Anterior cingulate cortex (tissue), 58 donors: Measurements from ENCODE around the gene PNKP.

Experiments used
- DNase-seq, 58 donors: peaks; one replicate each; lab custom pipeline; 2025; lab: John Stamatoyannopoulos, UW

PNKP gene

DNA sequence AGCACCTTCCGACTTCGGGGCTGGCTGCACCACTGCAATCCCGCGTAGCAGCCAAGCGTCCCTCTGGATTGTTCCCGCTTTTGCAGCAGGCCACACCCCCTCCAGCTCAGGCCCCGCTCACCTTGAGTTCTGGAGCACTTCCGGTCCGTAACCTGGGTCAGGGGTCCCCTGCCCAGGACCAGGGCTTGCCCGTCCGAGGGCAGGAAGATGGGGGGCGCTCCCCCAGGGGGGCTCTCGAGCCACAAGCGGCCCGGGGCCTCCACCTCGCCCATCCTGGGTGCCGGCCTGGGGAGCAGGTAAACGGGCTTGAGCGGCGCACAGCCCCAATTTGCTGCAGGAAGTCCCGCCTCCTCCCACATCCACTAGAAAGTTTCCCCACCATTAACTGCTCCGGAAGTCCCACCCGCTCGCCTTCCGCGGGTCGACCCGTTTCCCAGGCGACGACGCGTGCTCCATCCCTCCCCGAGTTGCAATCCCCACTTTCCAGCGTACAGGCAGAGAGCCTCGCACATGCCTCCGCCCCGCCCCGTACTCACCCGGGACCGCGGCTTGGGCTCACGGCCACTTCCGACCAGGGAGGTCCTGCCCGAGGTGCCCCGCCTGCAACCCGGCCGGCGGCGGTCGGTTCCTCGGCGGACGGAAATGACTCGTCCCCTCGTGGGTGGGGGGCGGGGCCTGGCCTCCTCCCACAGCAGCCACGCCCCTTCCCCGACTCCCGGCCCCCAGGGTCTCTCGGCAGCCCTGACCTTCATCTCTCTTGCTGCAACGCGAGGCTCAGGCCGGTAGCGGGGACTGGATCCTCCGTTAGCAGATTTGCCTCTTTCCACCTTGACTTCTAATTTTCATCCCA lies at the start of gene PNKP:
Gene PNKP (minus strand): TSS at position 644 of the 850 bp plus-strand sequence. CDS start 372 bp downstream, at position 272.
- peak; percentile 33 to 99 (median 93) for DNase-seq

GRCh38 chr19:49915271-49915670 lies 47.9 kb upstream of the PNKP start:
- no peak for DNase-seq

- no peak for DNase-seq
Measured at GRCh38 chr19:49913720-49914119, 46.3 kb upstream of the PNKP start.

GRCh38 chr19:49912965-49913685 lies 45.7 kb upstream of the PNKP start:
- DNase-seq = peak in 36 of 58 donors; percentile 6 to 83 (median 35)

DNA sequence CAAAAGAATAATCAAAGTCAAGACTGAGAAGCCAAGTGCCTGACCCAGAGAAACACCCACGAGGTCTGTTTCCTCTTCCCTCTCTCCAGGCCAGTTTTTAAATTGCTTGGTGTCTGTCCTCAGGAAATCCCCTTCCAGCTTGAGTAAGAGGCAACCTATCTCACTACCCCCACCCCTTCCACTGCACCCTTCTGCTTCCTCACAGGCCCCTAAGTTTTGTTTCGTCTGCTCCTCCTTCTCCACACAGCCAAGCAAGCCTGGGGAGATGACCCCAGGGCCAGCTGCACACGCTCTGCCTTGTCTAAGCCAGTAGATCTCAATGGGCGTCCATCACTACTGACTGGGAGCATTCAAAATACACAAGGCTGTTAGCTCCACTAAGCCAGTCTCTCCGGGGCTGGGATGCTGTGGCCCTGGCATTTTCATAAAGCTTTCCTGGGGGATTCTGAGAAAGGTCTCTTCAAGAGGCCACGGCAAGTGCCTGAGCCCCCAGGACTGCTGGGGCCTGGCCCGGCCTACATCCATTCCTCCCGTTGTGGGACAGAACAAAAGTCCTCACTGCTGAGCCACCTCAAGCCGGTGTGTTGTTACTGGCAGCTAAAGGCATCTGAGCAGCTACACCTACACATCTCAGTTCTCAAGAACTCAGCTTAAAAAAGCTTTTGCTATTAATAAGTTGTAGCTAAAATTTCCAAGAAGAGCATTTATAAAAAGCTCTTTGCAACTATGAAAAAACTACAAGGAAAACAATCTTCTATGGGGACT lies 44.2 kb upstream of the PNKP start:
- peak in 11 of 58 donors; percentile 7 to 38 (median 18) for DNase-seq

GRCh38 chr19:49910179-49910578 lies 42.8 kb upstream of the PNKP start:
- no peak for DNase-seq

- no peak for DNase-seq
Measured at GRCh38 chr19:49908480-49909420, 41.4 kb upstream of the PNKP start.

- no peak for DNase-seq
Measured at GRCh38 chr19:49907745-49908446, 40.5 kb upstream of the PNKP start.

GRCh38 chr19:49906879-49907564 lies 39.6 kb upstream of the PNKP start:
- DNase-seq = peak in 21 of 58 donors; percentile 9 to 67 (median 31)

GRCh38 chr19:49904136-49904535 lies 36.8 kb upstream of the PNKP start:
- DNase-seq = no peak

DNA sequence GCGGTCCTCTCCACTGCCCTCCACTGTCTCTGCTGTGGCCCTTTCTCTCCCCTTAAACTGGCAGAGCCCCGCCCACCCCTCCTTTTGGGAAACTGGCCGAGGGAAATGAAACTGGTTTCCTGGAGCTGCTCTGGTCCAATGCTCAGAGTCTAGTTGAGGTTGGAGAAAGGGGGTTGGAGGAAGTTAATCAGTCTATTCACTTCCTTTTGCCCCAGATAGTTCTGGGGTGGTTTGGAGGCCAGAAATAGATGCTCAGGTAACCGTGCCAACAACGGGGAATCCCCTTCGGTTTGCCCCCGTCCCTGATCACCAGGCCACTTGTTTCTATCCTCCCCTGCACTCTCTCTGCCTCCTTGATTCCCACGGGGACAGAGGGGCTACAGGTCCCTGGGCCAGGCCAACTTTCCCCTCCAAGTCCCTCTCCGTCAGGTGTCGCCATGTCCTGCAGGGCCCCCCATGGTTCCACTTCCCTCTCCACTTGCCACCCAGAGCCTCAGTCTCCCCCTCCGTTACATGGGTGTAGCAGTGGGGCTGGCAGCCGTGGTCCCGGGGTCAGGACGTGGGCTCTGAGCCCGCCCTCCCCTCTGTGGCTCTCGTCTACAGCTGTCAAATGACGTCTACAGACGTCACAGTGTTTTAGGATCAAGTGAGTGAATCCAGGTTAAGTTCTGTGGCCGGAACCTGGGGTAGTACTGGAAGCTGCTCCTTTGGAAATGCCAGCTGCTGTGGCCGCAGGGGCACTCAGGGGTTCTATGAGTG lies 29.7 kb upstream of the PNKP start, which contains the start of gene IL4I1:
Gene IL4I1 (minus strand): TSS at position 25 of the 759 bp plus-strand sequence. CDS start 727 bp downstream, outside the sequence.
- peak in 7 of 58 donors; percentile 8 to 40 (median 11) for DNase-seq

DNA sequence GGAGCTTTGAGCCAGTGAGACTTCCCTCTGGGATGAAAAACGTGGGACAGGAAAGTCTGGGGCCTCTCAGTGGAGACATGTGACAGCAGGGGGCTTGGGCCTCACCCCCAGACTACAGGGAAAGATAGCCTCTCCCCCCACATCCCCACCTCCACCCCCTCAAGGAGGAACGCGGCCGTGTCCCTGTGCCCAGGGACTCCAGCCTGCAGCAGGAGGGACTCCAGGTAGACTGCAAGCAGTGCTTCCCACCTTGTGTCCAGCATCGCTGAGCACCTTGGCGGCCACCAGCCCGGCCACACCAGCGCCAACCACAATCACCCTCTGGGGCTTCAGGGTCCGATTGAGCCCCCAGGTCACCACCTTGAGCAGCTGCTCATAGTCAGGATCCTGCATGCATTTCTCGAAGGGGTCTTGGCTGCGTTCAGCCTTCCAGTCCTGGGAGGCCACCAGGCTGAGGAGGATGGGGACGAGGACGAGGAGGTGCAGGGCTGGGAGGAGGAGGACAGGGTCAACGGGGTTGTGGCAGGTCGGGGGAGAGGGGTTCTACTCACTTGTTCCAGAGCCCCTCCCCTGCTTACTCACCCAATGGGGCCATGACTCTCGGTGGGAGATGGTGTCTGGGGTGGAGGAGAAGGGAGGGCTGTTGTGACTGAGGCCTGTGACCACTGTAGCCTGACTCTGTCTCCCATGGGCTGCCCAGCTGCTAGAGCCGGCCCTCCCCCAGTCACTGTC lies 28.4 kb upstream of the PNKP start:
- DNase-seq = peak in 1 of 58 donors; percentile 2

DNA sequence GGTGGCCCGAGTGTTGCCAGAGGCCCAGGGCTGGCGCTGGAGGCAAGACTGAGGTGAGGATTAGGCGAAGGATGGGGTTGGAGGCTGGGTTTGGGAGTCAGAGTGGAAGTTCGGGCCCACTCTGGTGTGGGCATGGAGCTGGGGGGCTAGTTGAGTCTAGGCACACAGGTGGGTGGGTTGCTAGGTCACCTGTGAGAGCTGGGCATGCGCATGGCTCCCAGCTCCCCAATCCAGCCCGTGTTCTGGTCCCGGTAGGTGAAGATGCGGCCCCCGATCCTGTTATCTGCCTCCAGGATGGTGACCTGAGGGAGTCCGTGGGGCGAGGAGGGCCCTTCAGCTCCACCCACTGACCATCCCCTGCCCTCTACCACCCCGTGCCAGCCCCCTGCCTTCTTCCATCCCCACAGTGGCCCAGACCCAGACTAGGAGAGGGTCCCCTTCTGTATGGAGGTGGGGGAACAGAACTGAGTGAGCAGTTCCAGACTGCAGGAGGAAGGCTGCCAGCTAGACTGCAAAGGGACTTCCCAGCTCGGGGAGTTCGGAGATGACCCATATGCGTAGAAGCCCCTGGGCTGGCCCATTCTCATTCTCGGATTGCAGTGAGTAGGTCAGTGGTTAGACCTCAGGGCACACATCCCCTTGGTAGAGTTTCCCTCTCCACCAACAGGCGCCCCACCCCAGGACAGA lies 27.6 kb upstream of the PNKP start:
- no peak for DNase-seq

DNA sequence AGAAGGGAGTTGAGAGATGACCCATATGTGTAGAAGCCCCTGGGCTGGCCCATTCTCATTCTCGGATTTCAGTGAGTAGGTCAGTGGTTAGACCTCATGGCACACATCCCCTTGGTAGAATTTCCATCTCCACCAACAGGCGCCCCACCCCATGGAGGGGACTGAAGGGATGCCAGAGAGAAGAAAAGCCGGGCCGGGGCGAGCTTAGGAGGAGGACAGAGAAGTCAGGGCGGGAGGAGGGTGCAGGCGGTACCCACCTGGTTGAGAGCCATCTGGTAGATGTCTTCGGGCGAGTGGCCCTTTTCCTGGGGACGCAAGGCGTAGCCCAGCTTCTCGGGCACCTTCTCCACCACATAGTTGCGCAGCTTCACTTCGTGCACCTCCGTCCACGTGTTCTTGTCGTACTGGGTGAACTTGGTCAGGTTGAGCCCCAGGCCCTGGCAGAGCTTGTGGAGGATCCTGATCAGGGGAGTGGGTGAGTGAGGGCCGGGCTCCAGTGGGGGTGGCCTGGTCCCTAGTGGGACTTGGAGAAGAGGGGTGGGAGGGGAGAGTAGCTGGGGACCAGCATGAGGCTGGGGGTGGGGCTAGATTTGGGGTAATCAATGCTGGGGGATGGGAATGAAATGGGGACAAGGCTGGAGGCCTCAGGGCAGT lies 26.8 kb upstream of the PNKP start:
- no peak for DNase-seq

DNA sequence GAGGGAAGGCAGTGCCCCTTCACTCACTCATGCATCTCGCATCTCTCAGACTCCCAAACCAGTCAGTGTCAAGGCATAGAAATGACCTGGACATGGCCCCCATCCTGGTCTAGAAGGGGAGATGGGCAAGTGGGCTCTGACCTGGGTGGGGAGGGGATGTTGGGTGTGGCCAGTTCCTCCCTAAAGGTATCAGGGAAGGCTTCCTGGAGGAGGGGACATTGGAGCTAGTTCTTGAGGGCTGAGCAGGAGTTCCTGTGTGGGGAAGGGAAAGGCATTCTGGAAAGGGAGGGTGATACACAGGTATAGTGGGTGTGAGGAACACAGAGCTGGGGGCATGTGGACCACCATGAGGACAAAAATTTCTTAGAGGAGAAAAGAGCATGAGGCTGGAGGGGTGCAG lies 25.3 kb upstream of the PNKP start:
- no peak for DNase-seq

- no peak for DNase-seq
Measured at GRCh38 chr19:49891393-49891792, 24.0 kb upstream of the PNKP start.
